Measurements from ENCODE around the gene ARL2BP. TPM values are rescaled to one million over a fixed set of nuclear protein-coding genes. Genes with fewer than 3 reads are reported as not detected.
A peak's percentile ranks its signal among the peaks of the same experiment; 100 is the strongest.

ARL2BP gene
- total and polyA plus RNA-seq, 2 of the 13 experiments (the other 11 are each of a cell fraction or from before 2014, with no cell fraction given): 64.3 to 67.6 TPM

DNA sequence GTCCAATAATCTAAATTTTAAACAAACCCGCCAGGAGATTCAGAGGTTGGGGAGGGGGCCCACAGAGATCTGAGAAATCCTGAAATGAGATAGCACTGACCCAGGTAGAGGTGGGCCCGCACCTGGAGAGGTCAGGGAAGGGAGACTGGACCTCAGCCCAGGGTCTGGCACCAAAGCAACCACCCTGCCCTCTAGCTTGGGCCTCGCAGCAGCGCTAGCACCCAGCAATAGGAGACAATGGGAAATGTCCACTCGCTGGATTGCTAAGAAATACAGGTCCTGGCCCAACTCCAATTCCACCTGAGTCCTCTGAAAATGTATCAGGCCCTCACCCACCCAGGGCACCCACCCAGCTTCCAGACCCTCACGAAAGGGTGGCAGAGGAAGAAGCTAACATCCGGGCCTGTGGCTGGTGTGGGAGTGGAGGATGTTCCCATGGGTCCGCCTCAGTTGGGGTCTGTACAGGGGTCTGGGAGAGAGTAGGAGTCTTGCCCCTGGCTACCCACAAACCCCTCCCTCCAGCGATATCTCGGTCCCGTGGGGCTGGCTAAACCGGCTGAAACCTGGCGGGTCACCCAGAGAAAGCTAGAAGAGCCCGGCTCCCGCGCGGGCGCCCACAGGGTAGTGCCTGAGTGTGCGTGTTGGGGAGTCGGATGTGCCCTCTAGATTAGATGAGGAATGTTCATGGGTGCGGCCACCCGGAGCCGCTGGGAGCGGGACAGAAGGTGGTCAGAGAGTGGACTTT is 38.3 kb downstream of the ARL2BP start (continued):
- TF ChIP-seq FOXO1 (CRISPR knock-in tag; IDR thresholded peaks at IDR 0.05) (no peak), ZNF83 (CRISPR knock-in tag; IDR thresholded peaks at IDR 0.05; ENCODE audit: borderline replicate concordance) (peak; percentile 54; the same call in 1 of the 2 replicates), NR2F6 (IDR thresholded peaks at IDR 0.05) (peak; percentile 14; the same call in 1 of the 2 replicates), NR2F6 (CRISPR knock-in tag; IDR thresholded peaks at IDR 0.05) (no peak), MBNL3 (CRISPR knock-in tag; conservative IDR thresholded peaks at IDR 0.05) (no peak), TBX3 (IDR thresholded peaks at IDR 0.05; ENCODE audit: borderline replicate concordance) (no peak), ZNF235 (CRISPR knock-in tag; IDR thresholded peaks at IDR 0.05; ENCODE audit: borderline replicate concordance) (no peak), ZSCAN20 (CRISPR knock-in tag; IDR thresholded peaks at IDR 0.05; ENCODE audit: borderline replicate concordance) (no peak), SRY (CRISPR knock-in tag; IDR thresholded peaks at IDR 0.05) (no peak), NFE2 (CRISPR knock-in tag; IDR thresholded peaks at IDR 0.05) (no peak), CHCHD3 (CRISPR knock-in tag; IDR thresholded peaks at IDR 0.05) (no peak), ZNF496 (CRISPR knock-in tag; IDR thresholded peaks at IDR 0.05; ENCODE audit: insufficient replicate concordance) (no peak), ZNF839 (CRISPR knock-in tag; IDR thresholded peaks at IDR 0.05; ENCODE audit: borderline replicate concordance) (no peak), CREM (IDR thresholded peaks at IDR 0.05) (no peak), CREM (CRISPR knock-in tag; IDR thresholded peaks at IDR 0.05) (no peak), SPEN (CRISPR knock-in tag; IDR thresholded peaks at IDR 0.05; ENCODE audit: low read depth) (peak; percentile 51)
- TF ChIP-seq, protein P1, sequence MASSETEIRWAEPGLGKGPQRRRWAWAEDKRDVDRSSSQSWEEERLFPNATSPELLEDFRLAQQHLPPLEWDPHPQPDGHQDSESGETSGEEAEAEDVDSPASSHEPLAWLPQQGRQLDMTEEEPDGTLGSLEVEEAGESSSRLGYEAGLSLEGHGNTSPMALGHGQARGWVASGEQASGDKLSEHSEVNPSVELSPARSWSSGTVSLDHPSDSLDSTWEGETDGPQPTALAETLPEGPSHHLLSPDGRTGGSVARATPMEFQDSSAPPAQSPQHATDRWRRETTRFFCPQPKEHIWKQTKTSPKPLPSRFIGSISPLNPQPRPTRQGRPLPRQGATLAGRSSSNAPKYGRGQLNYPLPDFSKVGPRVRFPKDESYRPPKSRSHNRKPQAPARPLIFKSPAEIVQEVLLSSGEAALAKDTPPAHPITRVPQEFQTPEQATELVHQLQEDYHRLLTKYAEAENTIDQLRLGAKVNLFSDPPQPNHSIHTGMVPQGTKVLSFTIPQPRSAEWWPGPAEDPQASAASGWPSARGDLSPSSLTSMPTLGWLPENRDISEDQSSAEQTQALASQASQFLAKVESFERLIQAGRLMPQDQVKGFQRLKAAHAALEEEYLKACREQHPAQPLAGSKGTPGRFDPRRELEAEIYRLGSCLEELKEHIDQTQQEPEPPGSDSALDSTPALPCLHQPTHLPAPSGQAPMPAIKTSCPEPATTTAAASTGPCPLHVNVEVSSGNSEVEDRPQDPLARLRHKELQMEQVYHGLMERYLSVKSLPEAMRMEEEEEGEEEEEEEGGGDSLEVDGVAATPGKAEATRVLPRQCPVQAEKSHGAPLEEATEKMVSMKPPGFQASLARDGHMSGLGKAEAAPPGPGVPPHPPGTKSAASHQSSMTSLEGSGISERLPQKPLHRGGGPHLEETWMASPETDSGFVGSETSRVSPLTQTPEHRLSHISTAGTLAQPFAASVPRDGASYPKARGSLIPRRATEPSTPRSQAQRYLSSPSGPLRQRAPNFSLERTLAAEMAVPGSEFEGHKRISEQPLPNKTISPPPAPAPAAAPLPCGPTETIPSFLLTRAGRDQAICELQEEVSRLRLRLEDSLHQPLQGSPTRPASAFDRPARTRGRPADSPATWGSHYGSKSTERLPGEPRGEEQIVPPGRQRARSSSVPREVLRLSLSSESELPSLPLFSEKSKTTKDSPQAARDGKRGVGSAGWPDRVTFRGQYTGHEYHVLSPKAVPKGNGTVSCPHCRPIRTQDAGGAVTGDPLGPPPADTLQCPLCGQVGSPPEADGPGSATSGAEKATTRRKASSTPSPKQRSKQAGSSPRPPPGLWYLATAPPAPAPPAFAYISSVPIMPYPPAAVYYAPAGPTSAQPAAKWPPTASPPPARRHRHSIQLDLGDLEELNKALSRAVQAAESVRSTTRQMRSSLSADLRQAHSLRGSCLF (CRISPR knock-in tag; IDR thresholded peaks at IDR 0.05; ENCODE audit: borderline replicate concordance): no peak
- TF ChIP-seq, protein P2, sequence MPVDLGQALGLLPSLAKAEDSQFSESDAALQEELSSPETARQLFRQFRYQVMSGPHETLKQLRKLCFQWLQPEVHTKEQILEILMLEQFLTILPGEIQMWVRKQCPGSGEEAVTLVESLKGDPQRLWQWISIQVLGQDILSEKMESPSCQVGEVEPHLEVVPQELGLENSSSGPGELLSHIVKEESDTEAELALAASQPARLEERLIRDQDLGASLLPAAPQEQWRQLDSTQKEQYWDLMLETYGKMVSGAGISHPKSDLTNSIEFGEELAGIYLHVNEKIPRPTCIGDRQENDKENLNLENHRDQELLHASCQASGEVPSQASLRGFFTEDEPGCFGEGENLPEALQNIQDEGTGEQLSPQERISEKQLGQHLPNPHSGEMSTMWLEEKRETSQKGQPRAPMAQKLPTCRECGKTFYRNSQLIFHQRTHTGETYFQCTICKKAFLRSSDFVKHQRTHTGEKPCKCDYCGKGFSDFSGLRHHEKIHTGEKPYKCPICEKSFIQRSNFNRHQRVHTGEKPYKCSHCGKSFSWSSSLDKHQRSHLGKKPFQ (CRISPR knock-in tag; IDR thresholded peaks at IDR 0.05; ENCODE audit: insufficient replicate concordance): no peak
- TF ChIP-seq, protein P3, sequence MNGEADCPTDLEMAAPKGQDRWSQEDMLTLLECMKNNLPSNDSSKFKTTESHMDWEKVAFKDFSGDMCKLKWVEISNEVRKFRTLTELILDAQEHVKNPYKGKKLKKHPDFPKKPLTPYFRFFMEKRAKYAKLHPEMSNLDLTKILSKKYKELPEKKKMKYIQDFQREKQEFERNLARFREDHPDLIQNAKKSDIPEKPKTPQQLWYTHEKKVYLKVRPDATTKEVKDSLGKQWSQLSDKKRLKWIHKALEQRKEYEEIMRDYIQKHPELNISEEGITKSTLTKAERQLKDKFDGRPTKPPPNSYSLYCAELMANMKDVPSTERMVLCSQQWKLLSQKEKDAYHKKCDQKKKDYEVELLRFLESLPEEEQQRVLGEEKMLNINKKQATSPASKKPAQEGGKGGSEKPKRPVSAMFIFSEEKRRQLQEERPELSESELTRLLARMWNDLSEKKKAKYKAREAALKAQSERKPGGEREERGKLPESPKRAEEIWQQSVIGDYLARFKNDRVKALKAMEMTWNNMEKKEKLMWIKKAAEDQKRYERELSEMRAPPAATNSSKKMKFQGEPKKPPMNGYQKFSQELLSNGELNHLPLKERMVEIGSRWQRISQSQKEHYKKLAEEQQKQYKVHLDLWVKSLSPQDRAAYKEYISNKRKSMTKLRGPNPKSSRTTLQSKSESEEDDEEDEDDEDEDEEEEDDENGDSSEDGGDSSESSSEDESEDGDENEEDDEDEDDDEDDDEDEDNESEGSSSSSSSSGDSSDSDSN (CRISPR knock-in tag; IDR thresholded peaks at IDR 0.05): no peak
- TF ChIP-seq, protein P4, sequence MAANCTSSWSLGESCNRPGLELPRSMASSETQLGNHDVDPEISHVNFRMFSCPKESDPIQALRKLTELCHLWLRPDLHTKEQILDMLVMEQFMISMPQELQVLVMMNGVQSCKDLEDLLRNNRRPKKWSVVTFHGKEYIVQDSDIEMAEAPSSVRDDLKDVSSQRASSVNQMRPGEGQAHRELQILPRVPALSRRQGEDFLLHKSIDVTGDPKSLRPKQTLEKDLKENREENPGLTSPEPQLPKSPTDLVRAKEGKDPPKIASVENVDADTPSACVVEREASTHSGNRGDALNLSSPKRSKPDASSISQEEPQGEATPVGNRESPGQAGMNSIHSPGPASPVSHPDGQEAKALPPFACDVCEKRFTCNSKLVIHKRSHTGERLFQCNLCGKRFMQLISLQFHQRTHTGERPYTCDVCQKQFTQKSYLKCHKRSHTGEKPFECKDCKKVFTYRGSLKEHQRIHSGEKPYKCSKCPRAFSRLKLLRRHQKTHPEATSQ (CRISPR knock-in tag; IDR thresholded peaks at IDR 0.05; ENCODE audit: borderline replicate concordance): no peak
